ENCODE measurements around the gene CTNNA3.

- TF ChIP-seq, protein P1, sequence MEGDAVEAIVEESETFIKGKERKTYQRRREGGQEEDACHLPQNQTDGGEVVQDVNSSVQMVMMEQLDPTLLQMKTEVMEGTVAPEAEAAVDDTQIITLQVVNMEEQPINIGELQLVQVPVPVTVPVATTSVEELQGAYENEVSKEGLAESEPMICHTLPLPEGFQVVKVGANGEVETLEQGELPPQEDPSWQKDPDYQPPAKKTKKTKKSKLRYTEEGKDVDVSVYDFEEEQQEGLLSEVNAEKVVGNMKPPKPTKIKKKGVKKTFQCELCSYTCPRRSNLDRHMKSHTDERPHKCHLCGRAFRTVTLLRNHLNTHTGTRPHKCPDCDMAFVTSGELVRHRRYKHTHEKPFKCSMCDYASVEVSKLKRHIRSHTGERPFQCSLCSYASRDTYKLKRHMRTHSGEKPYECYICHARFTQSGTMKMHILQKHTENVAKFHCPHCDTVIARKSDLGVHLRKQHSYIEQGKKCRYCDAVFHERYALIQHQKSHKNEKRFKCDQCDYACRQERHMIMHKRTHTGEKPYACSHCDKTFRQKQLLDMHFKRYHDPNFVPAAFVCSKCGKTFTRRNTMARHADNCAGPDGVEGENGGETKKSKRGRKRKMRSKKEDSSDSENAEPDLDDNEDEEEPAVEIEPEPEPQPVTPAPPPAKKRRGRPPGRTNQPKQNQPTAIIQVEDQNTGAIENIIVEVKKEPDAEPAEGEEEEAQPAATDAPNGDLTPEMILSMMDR (conservative IDR thresholded peaks at IDR 0.05; ENCODE audit: low read length), result no peak
- no peak for TF ChIP-seq EZH2phosphoT487 (IDR thresholded peaks at IDR 0.05; ENCODE audit: borderline replicate concordance)
These were observed 1785.8 kb downstream of the CTNNA3 start for GRCh38 chr10:65910209-65910608.
